ENCODE results near the gene ELFN2. TPM values are rescaled to one million over a fixed set of nuclear protein-coding genes. Genes with fewer than 3 reads are reported as not detected.

The ELFN2 gene
- total RNA-seq, 4 donors from 2014 or later = 0.30 to 0.76 TPM; not detected in 2

GRCh38 chr22:37439347-37439746 is 12.1 kb upstream of the ELFN2 start:
- TF ChIP-seq, protein P1, sequence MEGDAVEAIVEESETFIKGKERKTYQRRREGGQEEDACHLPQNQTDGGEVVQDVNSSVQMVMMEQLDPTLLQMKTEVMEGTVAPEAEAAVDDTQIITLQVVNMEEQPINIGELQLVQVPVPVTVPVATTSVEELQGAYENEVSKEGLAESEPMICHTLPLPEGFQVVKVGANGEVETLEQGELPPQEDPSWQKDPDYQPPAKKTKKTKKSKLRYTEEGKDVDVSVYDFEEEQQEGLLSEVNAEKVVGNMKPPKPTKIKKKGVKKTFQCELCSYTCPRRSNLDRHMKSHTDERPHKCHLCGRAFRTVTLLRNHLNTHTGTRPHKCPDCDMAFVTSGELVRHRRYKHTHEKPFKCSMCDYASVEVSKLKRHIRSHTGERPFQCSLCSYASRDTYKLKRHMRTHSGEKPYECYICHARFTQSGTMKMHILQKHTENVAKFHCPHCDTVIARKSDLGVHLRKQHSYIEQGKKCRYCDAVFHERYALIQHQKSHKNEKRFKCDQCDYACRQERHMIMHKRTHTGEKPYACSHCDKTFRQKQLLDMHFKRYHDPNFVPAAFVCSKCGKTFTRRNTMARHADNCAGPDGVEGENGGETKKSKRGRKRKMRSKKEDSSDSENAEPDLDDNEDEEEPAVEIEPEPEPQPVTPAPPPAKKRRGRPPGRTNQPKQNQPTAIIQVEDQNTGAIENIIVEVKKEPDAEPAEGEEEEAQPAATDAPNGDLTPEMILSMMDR (IDR thresholded peaks at IDR 0.05) = no peak
- TF ChIP-seq POLR2A (IDR thresholded peaks at IDR 0.05) = no peak
- no peak for DNase-seq
- Histone ChIP-seq H3K4me3 (no peak overlapping the region), H3K27me3 (no peaks in the 10 kb centered on the region), H3K9me3 (no peaks in the 10 kb centered on the region), H3K4me1 (no peaks in the 10 kb centered on the region), H3K36me3 (no peaks in the 10 kb centered on the region), H3K27ac (no peak overlapping the region)
- intact Hi-C loops (cut with DNase I; ENCODE audit: low total_unique reads) = no loop called here

DNA sequence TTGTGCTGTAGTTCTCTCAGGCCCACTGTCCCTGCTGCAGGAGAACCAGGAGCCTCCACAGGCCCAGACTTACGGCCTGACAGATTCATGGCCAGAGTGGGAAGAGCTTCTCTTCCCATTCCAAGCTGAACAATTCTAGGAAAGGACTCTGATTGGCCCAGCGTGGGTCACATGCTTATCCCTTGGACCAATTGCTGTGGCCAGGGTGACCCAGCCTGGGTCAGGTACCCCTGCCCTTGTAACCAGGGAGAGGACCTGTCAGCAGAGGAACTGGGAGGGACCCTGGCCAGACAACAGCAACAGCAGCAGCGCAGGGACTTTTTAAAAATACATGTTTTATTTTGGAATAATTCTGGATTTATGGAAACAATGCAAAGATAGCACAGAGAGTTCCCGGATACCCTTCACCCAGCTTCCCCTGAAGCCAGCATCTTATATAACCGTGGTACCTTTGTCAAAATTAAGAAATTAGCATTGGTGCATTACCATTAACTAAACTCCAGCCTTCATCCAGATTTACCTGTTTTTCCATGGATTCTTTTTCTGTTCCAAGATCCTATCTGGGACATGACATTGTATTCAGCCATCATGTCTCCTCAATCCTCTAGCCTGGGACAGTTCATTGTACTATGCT is 8.8 kb upstream of the ELFN2 start:
- TF ChIP-seq, protein P1 (IDR thresholded peaks at IDR 0.05) = no peak
- intact Hi-C loops (cut with DNase I; ENCODE audit: low total_unique reads) = no loop called here
- Histone ChIP-seq H3K4me3 (no peak overlapping the region), H3K9me3 (no peaks in the 10 kb centered on the region), H3K27me3 (no peaks in the 10 kb centered on the region), H3K4me1 (no peaks in the 10 kb centered on the region), H3K36me3 (no peaks in the 10 kb centered on the region), H3K27ac (no peak overlapping the region)
- no peak for DNase-seq

GRCh38 chr22:37433786-37434185 is 6.5 kb upstream of the ELFN2 start:
- H3K27me3 ChIP-seq = peaks cover 0 to 5% of the 10 kb centered on the region in 2 donors
- intact Hi-C loops (cut with DNase I; ENCODE audit: low total_unique reads) = no loop called here
- TF ChIP-seq, protein P1 (IDR thresholded peaks at IDR 0.05) = no peak
- TF ChIP-seq POLR2A (IDR thresholded peaks at IDR 0.05) = no peak

GRCh38 chr22:37432708-37433054 is 5.4 kb upstream of the ELFN2 start:
- no peak for DNase-seq
- intact Hi-C loops (cut with DNase I; ENCODE audit: low total_unique reads) = no loop called here
- H3K4me1 ChIP-seq = peaks cover 0 to 3% of the 10 kb centered on the region in 2 donors
- no peak for TF ChIP-seq POLR2A (IDR thresholded peaks at IDR 0.05)
- TF ChIP-seq, protein P1 (IDR thresholded peaks at IDR 0.05) = no peak
- peaks cover 0 to 15% of the 10 kb centered on the region in 2 donors for H3K27me3 ChIP-seq
- H3K9me3 ChIP-seq = no peaks in the 10 kb centered on the region
- H3K27ac ChIP-seq = no peak overlapping the region
- no peak overlapping the region for H3K4me3 ChIP-seq
- no peaks in the 10 kb centered on the region for H3K36me3 ChIP-seq

More at GRCh38 chr22:37433786-37434185, 6.5 kb upstream of the ELFN2 start:
- no peaks in the 10 kb centered on the region for H3K4me1 ChIP-seq
- no peak overlapping the region for H3K27ac ChIP-seq
- H3K36me3 ChIP-seq = no peaks in the 10 kb centered on the region
- H3K4me3 ChIP-seq = no peak overlapping the region
- no peaks in the 10 kb centered on the region for H3K9me3 ChIP-seq
- no peak for DNase-seq

DNA sequence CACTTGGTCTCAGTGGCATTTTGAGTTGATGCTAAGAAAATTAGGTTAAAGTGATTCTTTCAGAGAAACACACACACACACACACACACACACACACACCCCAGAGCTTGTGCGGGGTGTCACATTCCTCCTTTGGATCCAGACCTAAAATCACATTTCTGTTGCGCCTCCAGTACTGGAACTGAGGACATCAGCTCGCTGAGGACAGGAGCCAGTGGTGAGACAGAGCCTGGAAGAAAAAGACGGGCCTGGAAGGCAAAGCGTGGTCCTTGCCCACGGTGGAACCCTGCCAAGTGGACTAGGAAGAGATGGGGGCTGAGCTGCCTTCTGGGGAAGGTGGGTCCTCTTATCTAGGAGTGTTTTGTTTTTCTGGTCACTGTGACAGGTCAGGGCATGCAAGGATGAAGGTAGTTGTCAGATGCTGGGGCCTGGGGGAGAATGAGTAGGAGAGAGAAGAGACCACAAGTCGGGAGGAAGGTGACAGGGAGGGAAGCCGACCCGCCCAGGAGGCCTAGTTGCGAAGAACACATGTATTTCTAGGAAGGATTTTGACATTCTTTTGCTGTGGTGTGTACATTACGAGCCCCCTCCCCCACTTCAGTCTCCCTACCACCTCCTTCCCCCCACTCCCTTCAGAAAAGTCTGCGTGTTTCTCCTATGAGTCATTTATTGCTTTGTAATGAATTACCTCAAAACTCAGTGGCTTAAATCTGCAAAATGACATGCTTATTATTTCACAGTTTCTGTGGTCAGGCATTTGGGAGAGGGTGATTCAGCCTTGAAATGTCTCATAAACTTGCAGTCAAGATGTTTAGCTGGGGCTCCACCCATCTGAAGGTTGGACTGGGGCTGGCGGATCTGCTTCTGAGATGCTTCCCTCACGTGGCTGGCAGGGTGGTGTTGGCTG is 4.8 kb upstream of the ELFN2 start:
- no peaks in the 10 kb centered on the region for H3K36me3 ChIP-seq
- H3K9me3 ChIP-seq = no peaks in the 10 kb centered on the region
- no peak for TF ChIP-seq POLR2A (IDR thresholded peaks at IDR 0.05)
- TF ChIP-seq, protein P1 (IDR thresholded peaks at IDR 0.05) = no peak
- H3K4me1 ChIP-seq = peaks cover 0 to 9% of the 10 kb centered on the region in 2 donors
- DNase-seq = no peak
- H3K4me3 ChIP-seq = no peak overlapping the region
- no peak overlapping the region for H3K27ac ChIP-seq
- H3K27me3 ChIP-seq = peaks cover 0 to 15% of the 10 kb centered on the region in 2 donors
- intact Hi-C loops (cut with DNase I; ENCODE audit: low total_unique reads) = no loop called here
